ENCODE data around the gene ANKRD11. TPM values are rescaled to one million over a fixed set of nuclear protein-coding genes. Genes with fewer than 3 reads are reported as not detected.
"Not testable (repeated sequence)": the region's sequence is repeated elsewhere in the genome, so short reads cannot be mapped to it uniquely, and the experiment has no call there.

ANKRD11 gene
- total RNA-seq, 1 experiment from 2014 or later, result 47.0 TPM

GRCh38 chr16:89341279-89341678, 149.1 kb downstream of the ANKRD11 start:
- in situ Hi-C loops (cut with HindIII; ENCODE audit: low pct_unique_long_range_greater_than_20kb, low sequenced_read_pairs), result no loop called here
- DNase-seq (ENCODE audit: low read depth, low spot score), result no peak

GRCh38 chr16:89338863-89339262, 151.5 kb downstream of the ANKRD11 start:
- in situ Hi-C loops (cut with HindIII; ENCODE audit: low pct_unique_long_range_greater_than_20kb, low sequenced_read_pairs), result no loop called here
- DNase-seq (ENCODE audit: low read depth, low spot score), result no peak

GRCh38 chr16:89337965-89338364, 152.4 kb downstream of the ANKRD11 start:
- no peak for DNase-seq (ENCODE audit: low read depth, low spot score)
- in situ Hi-C loops (cut with HindIII; ENCODE audit: low pct_unique_long_range_greater_than_20kb, low sequenced_read_pairs), result no loop called here

- in situ Hi-C loops (cut with HindIII; ENCODE audit: low pct_unique_long_range_greater_than_20kb, low sequenced_read_pairs), result no loop called here
- DNase-seq (ENCODE audit: low read depth, low spot score), result no peak
Measured at GRCh38 chr16:89335803-89336485, 154.4 kb downstream of the ANKRD11 start.

GRCh38 chr16:89334988-89335802, 155.2 kb downstream of the ANKRD11 start:
- no peak for DNase-seq (ENCODE audit: low read depth, low spot score)

GRCh38 chr16:89334461-89334860, 155.9 kb downstream of the ANKRD11 start:
- in situ Hi-C loops (cut with HindIII; ENCODE audit: low pct_unique_long_range_greater_than_20kb, low sequenced_read_pairs), result no loop called here

More at GRCh38 chr16:89334988-89335802, 155.2 kb downstream of the ANKRD11 start:
- in situ Hi-C loops (cut with HindIII; ENCODE audit: low pct_unique_long_range_greater_than_20kb, low sequenced_read_pairs), result no loop called here

GRCh38 chr16:89334050-89334449, 156.3 kb downstream of the ANKRD11 start:
- in situ Hi-C loops (cut with HindIII; ENCODE audit: low pct_unique_long_range_greater_than_20kb, low sequenced_read_pairs), result no loop called here

More at GRCh38 chr16:89334461-89334860, 155.9 kb downstream of the ANKRD11 start:
- DNase-seq (ENCODE audit: low read depth, low spot score), result no peak

GRCh38 chr16:89333401-89334001, 156.9 kb downstream of the ANKRD11 start:
- in situ Hi-C loops (cut with HindIII; ENCODE audit: low pct_unique_long_range_greater_than_20kb, low sequenced_read_pairs), result not testable (repeated sequence)
- DNase-seq (ENCODE audit: low read depth, low spot score), result peak; percentile 69

More at GRCh38 chr16:89334050-89334449, 156.3 kb downstream of the ANKRD11 start:
- no peak for DNase-seq (ENCODE audit: low read depth, low spot score)

- in situ Hi-C loops (cut with HindIII; ENCODE audit: low pct_unique_long_range_greater_than_20kb, low sequenced_read_pairs), result no loop called here
Measured at GRCh38 chr16:89332902-89333245, 157.5 kb downstream of the ANKRD11 start.

GRCh38 chr16:89332243-89332901, 158.0 kb downstream of the ANKRD11 start:
- in situ Hi-C loops (cut with HindIII; ENCODE audit: low pct_unique_long_range_greater_than_20kb, low sequenced_read_pairs), result no loop called here
- no peak for DNase-seq (ENCODE audit: low read depth, low spot score)

More at GRCh38 chr16:89332902-89333245, 157.5 kb downstream of the ANKRD11 start:
- DNase-seq (ENCODE audit: low read depth, low spot score), result no peak

- DNase-seq (ENCODE audit: low read depth, low spot score), result no peak
- in situ Hi-C loops (cut with HindIII; ENCODE audit: low pct_unique_long_range_greater_than_20kb, low sequenced_read_pairs), result no loop called here
Measured at GRCh38 chr16:89331371-89332109, 158.8 kb downstream of the ANKRD11 start.

- in situ Hi-C loops (cut with HindIII; ENCODE audit: low pct_unique_long_range_greater_than_20kb, low sequenced_read_pairs), result no loop called here
- DNase-seq (ENCODE audit: low read depth, low spot score), result no peak
Measured at GRCh38 chr16:89330177-89330856, 160.0 kb downstream of the ANKRD11 start.

GRCh38 chr16:89329830-89330176, 160.6 kb downstream of the ANKRD11 start:
- in situ Hi-C loops (cut with HindIII; ENCODE audit: low pct_unique_long_range_greater_than_20kb, low sequenced_read_pairs), result not testable (repeated sequence)

GRCh38 chr16:89328412-89329400, 161.7 kb downstream of the ANKRD11 start:
- in situ Hi-C loops (cut with HindIII; ENCODE audit: low pct_unique_long_range_greater_than_20kb, low sequenced_read_pairs); DNase-seq (ENCODE audit: low read depth, low spot score): not testable (repeated sequence)

More at GRCh38 chr16:89329830-89330176, 160.6 kb downstream of the ANKRD11 start:
- not testable (repeated sequence) for DNase-seq (ENCODE audit: low read depth, low spot score)

GRCh38 chr16:89326721-89327120, 163.6 kb downstream of the ANKRD11 start:
- in situ Hi-C loops (cut with HindIII; ENCODE audit: low pct_unique_long_range_greater_than_20kb, low sequenced_read_pairs), result no loop called here
- DNase-seq (ENCODE audit: low read depth, low spot score), result no peak

Data from SK-MEL-5 (cell line).